ENCODE results near the gene ROBO1. TPM values are rescaled to one million over a fixed set of nuclear protein-coding genes. Genes with fewer than 3 reads are reported as not detected.
"Not testable (repeated sequence)": the region's sequence is repeated elsewhere in the genome, so short reads cannot be mapped to it uniquely, and the experiment has no call there.

Gene ROBO1
- total RNA-seq, 1 experiment from 2014 or later, result 22.9 TPM

DNA sequence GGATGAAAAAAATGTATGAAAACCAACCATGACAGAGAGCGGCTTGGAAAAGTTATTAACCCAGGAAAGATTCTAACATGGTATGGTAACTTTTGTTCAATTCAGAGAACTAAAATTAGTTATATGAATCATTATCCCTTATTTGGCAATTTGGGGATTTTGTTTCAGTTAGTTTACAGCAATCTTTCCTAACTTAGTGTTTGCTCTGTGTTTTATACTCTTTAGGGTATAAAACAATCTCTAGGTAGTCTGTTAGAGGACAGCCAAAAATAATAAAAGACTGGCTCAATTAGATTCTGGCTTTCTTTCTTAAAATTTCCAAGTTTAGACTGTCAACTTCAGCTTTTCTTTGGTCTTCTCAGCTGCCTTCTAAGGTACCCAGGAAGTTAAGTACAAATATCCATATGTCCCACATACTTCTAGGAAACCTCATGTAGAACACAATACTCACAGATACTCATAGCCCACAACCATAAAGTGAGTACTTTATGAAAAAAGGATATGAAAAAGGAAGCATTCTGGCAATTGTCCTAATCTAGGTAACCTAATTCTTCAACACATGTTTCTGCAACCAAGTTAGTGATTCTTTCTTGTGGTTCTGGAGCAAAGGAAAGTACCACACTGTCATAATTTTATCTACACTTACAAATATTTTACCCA is 849.3 kb downstream of the ROBO1 start:
- peak; percentile 46 for DNase-seq (ENCODE audit: low read depth)

DNA sequence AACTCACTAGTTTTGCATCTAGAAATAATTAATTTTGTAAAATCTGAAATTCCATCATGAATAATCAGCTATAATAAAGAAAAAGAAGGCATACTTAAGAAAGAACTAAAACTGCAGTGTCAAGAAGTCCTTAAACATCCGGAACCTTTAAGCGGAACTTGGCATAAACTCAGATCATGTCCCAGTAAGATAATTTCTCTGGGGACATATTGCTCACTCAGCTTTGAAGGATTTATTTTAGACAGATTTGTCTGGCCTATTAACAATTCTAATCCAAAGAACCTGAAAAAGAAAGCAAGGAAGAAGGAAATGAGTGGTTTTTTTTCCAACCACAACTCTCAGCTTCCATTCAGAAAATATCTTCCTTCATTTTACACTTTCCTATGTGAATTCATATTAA is 850.3 kb downstream of the ROBO1 start:
- DNase-seq (ENCODE audit: low read depth), result peak; percentile 9

- DNase-seq (ENCODE audit: low read depth), result no peak
Measured at GRCh38 chr3:78913711-78914110, 854.1 kb downstream of the ROBO1 start.

DNA sequence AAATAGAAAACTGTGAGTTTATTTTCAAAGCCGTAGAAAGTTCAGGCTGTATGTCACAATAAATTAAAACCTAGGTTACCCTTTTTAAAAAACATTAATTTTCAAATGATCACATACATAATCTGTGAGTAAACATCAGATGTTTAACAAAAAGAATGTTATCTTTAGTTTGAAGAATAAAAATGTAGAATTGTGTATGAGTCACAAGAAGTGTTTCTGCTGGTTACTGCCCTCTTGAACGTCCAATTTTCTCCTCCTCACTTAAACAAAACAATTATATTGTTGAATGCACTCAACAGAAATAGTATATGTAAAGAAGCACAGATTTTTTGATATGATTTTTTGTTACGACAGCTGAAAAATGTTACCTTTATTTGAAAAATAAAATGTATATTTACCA is 855.1 kb downstream of the ROBO1 start:
- no peak for DNase-seq (ENCODE audit: low read depth)

DNA sequence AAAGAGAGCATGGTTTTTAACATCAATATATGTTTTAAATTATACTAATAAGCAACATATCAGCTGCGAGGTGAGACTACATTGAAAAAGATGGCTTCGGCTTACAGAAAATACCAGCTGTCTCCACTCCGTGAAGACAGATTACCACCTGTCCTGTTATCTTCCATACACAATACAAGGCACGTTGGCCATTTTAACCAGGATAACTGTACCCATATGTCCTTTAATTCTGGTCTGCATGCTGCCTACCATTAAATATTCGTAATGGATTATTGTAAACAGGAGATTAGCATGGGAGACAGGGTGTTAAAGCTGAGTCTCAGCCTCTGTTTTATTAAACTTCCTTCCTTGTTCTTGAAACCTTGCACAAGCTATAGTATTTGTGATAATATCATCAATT is 855.5 kb downstream of the ROBO1 start:
- DNase-seq (ENCODE audit: low read depth), result no peak

DNA sequence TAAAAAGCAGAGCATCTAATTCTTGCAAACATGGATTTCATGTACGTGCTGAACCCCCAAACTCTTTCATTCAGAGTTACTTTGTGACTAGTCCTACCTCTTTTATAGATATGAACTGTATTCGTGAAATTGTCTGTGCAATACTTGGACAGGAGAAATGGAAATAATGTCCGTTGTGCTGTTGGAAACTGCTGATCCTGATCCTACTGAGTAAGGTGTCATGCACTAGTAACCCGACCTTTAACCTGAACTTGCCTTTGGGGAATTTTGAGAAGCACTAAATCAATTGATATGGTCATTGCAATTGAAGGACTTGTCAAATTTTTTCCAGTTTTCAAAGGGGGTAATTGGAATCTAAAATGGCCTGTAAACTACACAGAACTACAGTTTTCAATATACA is 856.4 kb downstream of the ROBO1 start:
- DNase-seq (ENCODE audit: low read depth), result no peak

DNA sequence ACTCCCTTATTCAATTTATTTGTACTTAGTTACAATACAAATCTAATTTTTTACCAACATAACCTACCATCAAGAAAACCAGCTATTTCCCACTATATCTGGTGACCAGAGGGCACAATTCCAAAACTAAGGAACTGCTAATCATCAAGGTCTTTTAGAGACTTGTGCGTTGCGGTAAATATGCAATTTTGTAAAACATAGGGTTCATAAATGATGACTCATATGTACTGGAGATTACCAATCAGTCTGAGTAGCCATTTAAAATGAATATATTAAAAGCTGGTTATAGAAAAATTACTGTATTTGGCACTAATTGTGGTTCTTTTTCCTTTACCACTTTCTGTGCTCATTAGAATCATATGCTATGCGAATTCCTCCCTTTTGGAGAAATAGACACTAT is 859.6 kb downstream of the ROBO1 start:
- no peak for DNase-seq (ENCODE audit: low read depth)

DNA sequence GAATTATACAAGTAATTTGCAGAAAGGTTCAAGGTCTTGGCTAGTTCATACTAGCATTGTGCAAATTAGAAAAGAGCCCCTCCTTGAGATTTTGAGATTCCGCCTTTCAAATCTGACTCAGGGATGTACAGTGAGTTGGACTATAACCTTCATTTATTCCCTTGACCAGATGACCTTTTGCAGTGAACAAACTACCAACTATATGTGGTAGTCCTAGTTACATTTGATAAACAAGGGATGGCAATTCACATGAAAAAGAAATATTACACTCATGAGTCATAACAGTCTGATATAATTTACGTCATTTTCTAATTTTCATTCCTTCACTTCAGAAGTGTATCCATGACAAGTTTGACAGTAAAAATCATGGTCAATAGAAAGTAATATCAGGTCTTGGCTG is 860.4 kb downstream of the ROBO1 start:
- peak; percentile 42 for DNase-seq (ENCODE audit: low read depth)

DNA sequence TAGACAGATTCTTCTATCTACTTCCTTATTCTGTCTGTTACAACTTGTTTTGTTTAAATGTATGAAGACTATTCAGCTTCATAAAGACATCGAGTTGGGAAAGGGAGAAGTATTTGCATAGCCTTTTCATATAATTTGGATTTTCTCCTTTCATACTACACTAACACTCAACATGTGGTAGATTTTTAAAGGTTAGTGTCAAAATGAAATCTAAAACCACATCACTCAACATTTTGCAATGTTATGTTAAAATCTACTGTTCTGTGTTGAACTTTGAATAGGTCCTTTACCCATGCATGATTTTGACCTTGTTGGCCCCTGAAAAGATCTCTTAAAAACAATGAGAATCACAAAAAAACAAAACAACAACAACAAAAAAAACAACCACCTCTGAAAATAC is 860.9 kb downstream of the ROBO1 start:
- DNase-seq (ENCODE audit: low read depth), result no peak

- no peak for DNase-seq (ENCODE audit: low read depth)
Measured at GRCh38 chr3:78906245-78906644, 861.6 kb downstream of the ROBO1 start.

- no peak for DNase-seq (ENCODE audit: low read depth)
Measured at GRCh38 chr3:78905700-78906099, 862.1 kb downstream of the ROBO1 start.

DNA sequence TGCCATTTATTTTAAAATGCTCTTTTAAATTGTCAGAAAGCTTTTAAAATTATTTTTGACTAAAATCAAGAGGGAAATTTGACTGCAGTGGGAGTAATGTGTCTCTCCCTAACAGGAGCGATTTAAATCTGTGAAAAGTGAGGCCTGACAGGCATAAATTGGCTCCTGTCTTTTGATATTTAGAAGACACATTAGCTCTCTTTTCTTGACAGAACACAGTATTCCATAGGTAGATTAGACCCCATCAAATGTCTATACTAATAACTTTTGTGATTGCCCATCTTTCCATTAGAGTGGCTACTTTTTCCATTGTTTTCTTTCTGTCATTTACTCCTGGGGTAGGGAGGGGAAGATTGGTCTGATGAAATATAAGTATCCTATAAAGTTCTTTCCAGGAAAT is 866.3 kb downstream of the ROBO1 start:
- DNase-seq (ENCODE audit: low read depth), result no peak

DNA sequence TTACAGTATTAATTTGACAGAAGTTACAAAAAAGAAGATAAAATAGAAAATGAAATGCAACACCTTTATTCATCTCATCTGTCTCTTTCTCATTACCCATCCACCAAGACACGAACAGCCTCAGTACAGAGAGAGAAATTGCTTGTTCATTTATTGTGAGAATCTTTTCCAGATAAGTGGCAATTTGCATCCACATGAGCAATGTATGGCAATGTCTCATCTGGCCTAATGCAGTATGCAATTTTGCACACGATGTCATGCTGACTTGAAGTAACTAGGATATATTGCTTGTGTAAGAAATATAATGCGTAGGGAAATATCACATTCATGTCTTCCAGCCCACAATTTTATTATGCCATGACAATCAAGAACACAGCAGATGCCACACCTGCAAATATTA is 866.9 kb downstream of the ROBO1 start:
- DNase-seq (ENCODE audit: low read depth), result no peak

GRCh38 chr3:78900426-78900825 is 867.4 kb downstream of the ROBO1 start:
- DNase-seq (ENCODE audit: low read depth), result no peak

GRCh38 chr3:78895528-78895927 is 872.3 kb downstream of the ROBO1 start:
- DNase-seq (ENCODE audit: low read depth), result no peak

GRCh38 chr3:78894787-78895186 is 873.0 kb downstream of the ROBO1 start:
- no peak for DNase-seq (ENCODE audit: low read depth)

- no peak for DNase-seq (ENCODE audit: low read depth)
Measured at GRCh38 chr3:78893161-78893560, 874.6 kb downstream of the ROBO1 start.

DNA sequence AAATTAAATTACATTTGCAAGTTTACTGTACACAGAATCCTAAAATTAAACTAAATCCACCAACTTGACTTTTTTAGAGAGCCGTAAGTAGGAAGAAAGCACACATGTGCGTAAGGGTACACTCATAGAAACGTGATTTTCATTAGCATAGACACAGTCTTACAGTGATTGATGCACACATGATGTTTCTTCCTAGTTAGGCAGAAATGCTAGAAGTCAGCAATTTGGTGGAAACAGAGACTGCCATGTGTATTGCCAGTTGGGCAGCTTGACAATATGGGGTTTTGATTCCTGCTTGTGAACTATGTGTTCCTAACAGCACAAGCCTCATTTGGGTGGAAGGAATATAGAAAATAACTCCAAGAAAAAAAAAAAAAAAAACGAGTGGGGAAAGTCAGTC is 878.5 kb downstream of the ROBO1 start:
- no peak for DNase-seq (ENCODE audit: low read depth)

GRCh38 chr3:78888635-78889034 is 879.2 kb downstream of the ROBO1 start:
- no peak for DNase-seq (ENCODE audit: low read depth)

DNA sequence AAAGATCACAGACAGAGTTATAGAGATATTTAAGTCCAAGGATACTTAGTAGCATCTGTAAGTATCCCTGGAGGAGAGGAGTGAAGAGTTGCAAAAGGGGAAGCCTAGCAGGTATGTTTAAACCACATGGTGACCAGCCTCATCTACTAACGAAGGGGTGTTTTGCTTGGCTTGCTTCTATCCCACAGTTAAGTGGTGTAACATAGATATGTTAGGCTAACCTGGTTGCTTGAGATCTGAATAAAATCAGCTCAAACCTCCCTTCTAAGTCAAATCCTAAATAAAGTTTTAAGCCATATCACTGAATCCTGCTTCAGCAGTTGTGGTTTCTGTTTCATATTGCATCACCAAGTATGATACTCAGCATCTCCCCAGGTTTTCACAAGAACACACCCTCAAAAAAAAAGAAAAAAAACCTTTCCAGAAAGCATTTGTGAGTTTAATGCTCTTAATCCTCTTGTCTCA is 880.2 kb downstream of the ROBO1 start:
- peak; percentile 28 for DNase-seq (ENCODE audit: low read depth)

DNA sequence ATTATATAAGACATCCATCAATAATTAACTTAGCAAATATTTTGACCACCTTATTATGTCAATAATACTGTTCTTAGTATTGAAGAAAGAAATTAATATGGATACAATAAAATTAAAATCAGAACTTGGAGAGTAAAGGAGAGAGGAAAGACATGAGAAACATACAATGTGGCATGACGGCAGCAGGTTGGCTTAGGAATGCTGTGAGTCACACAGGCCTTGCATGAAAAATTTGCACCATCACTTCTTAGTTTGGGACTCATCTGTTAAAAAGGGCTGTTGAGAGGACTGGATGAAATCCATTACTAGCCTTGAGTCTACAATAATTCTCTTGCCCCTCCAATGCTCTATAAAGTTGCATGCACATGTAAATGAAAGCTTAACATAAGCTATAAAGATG is 880.8 kb downstream of the ROBO1 start:
- DNase-seq (ENCODE audit: low read depth), result peak; percentile 47

GRCh38 chr3:78884567-78884966 is 883.2 kb downstream of the ROBO1 start:
- DNase-seq (ENCODE audit: low read depth), result not testable (repeated sequence)

- DNase-seq (ENCODE audit: low read depth), result no peak
Measured at GRCh38 chr3:78882251-78882650, 885.5 kb downstream of the ROBO1 start.

- DNase-seq (ENCODE audit: low read depth), result no peak
Measured at GRCh38 chr3:78881501-78881900, 886.3 kb downstream of the ROBO1 start.
